SK-N-SH treated with all-trans-retinoic acid at 6 μM for 48 hours (cell line): ENCODE results near the gene CCDC102A.

Source experiments
- ATAC-seq: fragments of 200-7000 bp; cut with Tn5 transposase; 3 replicates; pipeline ENCODE4 v1.9.1; 2020; ENCODE audit warnings: mild to moderate bottlenecking, moderate library complexity
- ARNTL ChIP-seq: fragments of 450-650 bp; formaldehyde crosslinking; IDR thresholded peaks from 2 replicates; pipeline ENCODE4 v1.5.0; 2020; ENCODE audit warnings: low read depth, mild to moderate bottlenecking, moderate library complexity, borderline replicate concordance
- BACH2 ChIP-seq: fragments of 250-450 bp; sonication (Bioruptor Pico); IDR thresholded peaks from 2 replicates; pipeline ENCODE4 v1.9.0; 2021; ENCODE audit warnings: mild to moderate bottlenecking, borderline replicate concordance
- CREB5 ChIP-seq: fragments of 250-450 bp; sonication (Bioruptor Pico); IDR thresholded peaks from 2 replicates; pipeline ENCODE4 v1.5.1; 2020; ENCODE audit warnings: low read depth, mild to moderate bottlenecking, moderate library complexity
- CSDC2 ChIP-seq: fragments of 250-450 bp; sonication (Bioruptor Pico); IDR thresholded peaks from 2 replicates; pipeline ENCODE4 v1.5.0; 2020; ENCODE audit warnings: mild to moderate bottlenecking, moderate library complexity
- CSRNP3 ChIP-seq: fragments of 250-450 bp; sonication (Bioruptor Pico); IDR thresholded peaks from 2 replicates; pipeline ENCODE4 v1.5.1; 2021; ENCODE audit warnings: mild to moderate bottlenecking, moderate library complexity
- ESRRG ChIP-seq: fragments of 250-450 bp; sonication (Bioruptor Pico); IDR thresholded peaks from 2 replicates; pipeline ENCODE4 v1.6.1; 2021; ENCODE audit warnings: mild to moderate bottlenecking
- GLIS3 ChIP-seq: fragments of 250-450 bp; sonication (Bioruptor Pico); IDR thresholded peaks from 2 replicates; pipeline ENCODE4 v1.5.0; 2020; ENCODE audit warnings: mild to moderate bottlenecking, moderate library complexity
- ISL1 ChIP-seq: fragments of 250-450 bp; sonication (Bioruptor Pico); IDR thresholded peaks from 2 replicates; pipeline ENCODE4 v2.1.2; 2022; ENCODE audit warnings: mild to moderate bottlenecking, moderate library complexity
- OSR1 ChIP-seq: fragments of 250-450 bp; sonication (Bioruptor Pico); IDR thresholded peaks from 2 replicates; pipeline ENCODE4 v1.8.0; 2022; ENCODE audit warnings: moderate library complexity, mild to moderate bottlenecking, inconsistent platforms
- PATZ1 ChIP-seq: fragments of 250-450 bp; sonication (Bioruptor Pico); IDR thresholded peaks from 2 replicates; pipeline ENCODE4 v1.8.0; 2020; ENCODE audit warnings: mild to moderate bottlenecking, moderate library complexity, borderline replicate concordance
- POU6F1 ChIP-seq: fragments of 250-450 bp; sonication (Bioruptor Pico); IDR thresholded peaks from 2 replicates; pipeline ENCODE4 v1.8.0; 2021; ENCODE audit warnings: low read depth, mild to moderate bottlenecking, moderate library complexity, borderline replicate concordance
- PPARA ChIP-seq: fragments of 250-450 bp; sonication (Bioruptor Pico); IDR thresholded peaks from 2 replicates; pipeline ENCODE4 v1.5.0; 2020; ENCODE audit warnings: mild to moderate bottlenecking, borderline replicate concordance
- SNAI2 ChIP-seq: fragments of 250-450 bp; sonication (Bioruptor Pico); IDR thresholded peaks from 2 replicates; pipeline ENCODE4 v1.5.0; 2020; ENCODE audit warnings: mild to moderate bottlenecking, moderate library complexity
- TCF4 ChIP-seq: fragments of 250-450 bp; sonication (Bioruptor Pico); IDR thresholded peaks from 2 replicates; pipeline ENCODE4 v1.8.0; 2021; ENCODE audit warnings: mild to moderate bottlenecking, moderate library complexity, borderline replicate concordance
- TOX ChIP-seq: fragments of 250-450 bp; sonication (Bioruptor Pico); IDR thresholded peaks from 2 replicates; pipeline ENCODE4 v1.8.0; 2021; ENCODE audit warnings: mild to moderate bottlenecking, moderate library complexity, borderline replicate concordance
- TSHZ2 ChIP-seq: fragments of 250-450 bp; sonication (Bioruptor Pico); IDR thresholded peaks from 2 replicates; pipeline ENCODE4 v1.5.0; 2020; ENCODE audit warnings: mild to moderate bottlenecking, moderate library complexity
- ZC3H10 ChIP-seq: fragments of 250-450 bp; sonication (Bioruptor Pico); IDR thresholded peaks from 2 replicates; pipeline ENCODE4 v1.5.1; 2021; ENCODE audit warnings: mild to moderate bottlenecking, moderate library complexity
- ZFP3 ChIP-seq: fragments of 250-450 bp; sonication (Bioruptor Pico); IDR thresholded peaks from 2 replicates; pipeline ENCODE4 v1.5.0; 2020; ENCODE audit warnings: mild to moderate bottlenecking, moderate library complexity
- ZFP30 ChIP-seq: fragments of 450-650 bp; formaldehyde crosslinking; IDR thresholded peaks from 2 replicates; pipeline ENCODE4 v1.5.0; 2022; ENCODE audit warnings: mild to moderate bottlenecking, moderate library complexity
- ZNF565 ChIP-seq: fragments of 450-650 bp; formaldehyde crosslinking; conservative IDR thresholded peaks from 2 replicates; pipeline ENCODE4 v1.5.0; 2020; ENCODE audit warnings: low read depth, mild to moderate bottlenecking, moderate library complexity
- ZNF70 ChIP-seq: fragments of 450-650 bp; formaldehyde crosslinking; IDR thresholded peaks from 2 replicates; pipeline ENCODE4 v1.5.0; 2020; ENCODE audit warnings: mild to moderate bottlenecking, moderate library complexity
- ZNF8 ChIP-seq: fragments of 450-650 bp; formaldehyde crosslinking; IDR thresholded peaks from 2 replicates; pipeline ENCODE4 v1.5.0; 2020; ENCODE audit warnings: mild to moderate bottlenecking, moderate library complexity

The CCDC102A gene

GRCh38 chr16:57563487-57563750, 27.0 kb upstream of the CCDC102A start:
- TF ChIP-seq TCF4 = no peak
- TF ChIP-seq CREB5 (CRISPR knock-in tag) = no peak
- no peak for TF ChIP-seq ZFP30 (CRISPR knock-in tag)
- no peak for TF ChIP-seq BACH2 (CRISPR knock-in tag)
- no peak for TF ChIP-seq ARNTL (CRISPR knock-in tag)
- TF ChIP-seq ZC3H10 (CRISPR knock-in tag) = no peak
- TF ChIP-seq, all 23 proteins: peak for 0
- ATAC-seq = no peak

- no peak for TF ChIP-seq OSR1 (CRISPR knock-in tag)
- no peak for TF ChIP-seq PPARA (CRISPR knock-in tag)
- TF ChIP-seq GLIS3 = no peak
- no peak for ATAC-seq
These were observed 26.5 kb upstream of the CCDC102A start for GRCh38 chr16:57562669-57563486.

GRCh38 chr16:57562066-57562465, 25.7 kb upstream of the CCDC102A start:
- TF ChIP-seq ZFP30 (CRISPR knock-in tag) (no peak), TOX (CRISPR knock-in tag) (no peak), ZNF8 (no peak), SNAI2 (CRISPR knock-in tag) (no peak), PATZ1 (CRISPR knock-in tag) (no peak), ZC3H10 (CRISPR knock-in tag) (no peak), ZNF565 (CRISPR knock-in tag) (no peak), ZNF70 (CRISPR knock-in tag) (no peak), ZFP3 (CRISPR knock-in tag) (no peak), POU6F1 (CRISPR knock-in tag) (no peak), CSDC2 (CRISPR knock-in tag) (no peak), BACH2 (CRISPR knock-in tag) (no peak), ESRRG (CRISPR knock-in tag) (no peak)
- ATAC-seq = no peak

- no peak for ATAC-seq
- TF ChIP-seq ZNF8 (no peak), BACH2 (CRISPR knock-in tag) (no peak), POU6F1 (CRISPR knock-in tag) (no peak), CSRNP3 (CRISPR knock-in tag) (no peak), ZNF70 (CRISPR knock-in tag) (no peak), GLIS3 (no peak), ISL1 (CRISPR knock-in tag) (no peak), TSHZ2 (CRISPR knock-in tag) (no peak), ARNTL (CRISPR knock-in tag) (no peak), OSR1 (CRISPR knock-in tag) (no peak), ZC3H10 (CRISPR knock-in tag) (no peak)
These were observed 22.9 kb upstream of the CCDC102A start for GRCh38 chr16:57559072-57559790.
